Panc1 (cell line): ENCODE results near the gene SARS2.

Experiments
- POLR2AphosphoS5 ChIP-seq: IDR thresholded peaks from 2 replicates; pipeline ENCODE4 v1.6.1; 2012; ENCODE audit warnings: mild to moderate bottlenecking, low read depth, low read length, moderate library complexity
- SIN3A ChIP-seq: IDR thresholded peaks from 2 replicates; pipeline ENCODE4 v1.6.1; 2012; ENCODE audit warnings: low read depth, mild to moderate bottlenecking, low read length, moderate library complexity, borderline replicate concordance; ENCODE audit not compliant: insufficient read depth
- TF ChIP-seq, protein P1 (sequence below): fragments of 450-650 bp; IDR thresholded peaks from 2 replicates; pipeline ENCODE4 v1.5.1; 2017; ENCODE audit warnings: mild to moderate bottlenecking

DNA sequence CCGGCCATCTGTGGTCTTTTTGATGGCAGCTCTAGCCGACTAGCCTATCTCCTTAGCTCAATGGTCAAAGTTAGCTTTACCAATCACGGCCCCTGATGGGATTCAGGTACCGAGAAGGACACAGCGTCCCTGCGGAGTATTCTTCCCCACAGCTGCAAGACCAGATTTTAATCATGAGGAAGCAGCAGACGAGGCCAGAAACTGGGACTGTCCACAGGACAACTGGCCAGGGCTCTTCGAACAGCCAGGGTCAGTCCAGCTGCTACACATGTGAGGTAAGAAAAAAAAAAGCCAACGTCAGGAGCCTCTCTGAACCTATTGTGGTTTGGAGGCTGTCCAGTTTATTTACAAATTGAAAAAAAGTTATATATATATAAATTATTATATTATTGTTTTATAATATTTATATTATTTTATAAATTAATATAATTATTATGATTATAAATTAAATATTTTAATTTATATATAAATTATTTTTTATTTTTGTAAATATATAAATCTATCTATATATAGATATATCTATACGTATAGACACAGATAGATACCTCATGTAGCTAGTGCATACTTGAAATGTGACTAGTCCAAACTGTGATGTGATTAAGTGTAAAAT is 63.3 kb downstream of the SARS2 start:
- TF ChIP-seq SIN3A (no peak), POLR2AphosphoS5 (no peak)
- TF ChIP-seq, protein P1, sequence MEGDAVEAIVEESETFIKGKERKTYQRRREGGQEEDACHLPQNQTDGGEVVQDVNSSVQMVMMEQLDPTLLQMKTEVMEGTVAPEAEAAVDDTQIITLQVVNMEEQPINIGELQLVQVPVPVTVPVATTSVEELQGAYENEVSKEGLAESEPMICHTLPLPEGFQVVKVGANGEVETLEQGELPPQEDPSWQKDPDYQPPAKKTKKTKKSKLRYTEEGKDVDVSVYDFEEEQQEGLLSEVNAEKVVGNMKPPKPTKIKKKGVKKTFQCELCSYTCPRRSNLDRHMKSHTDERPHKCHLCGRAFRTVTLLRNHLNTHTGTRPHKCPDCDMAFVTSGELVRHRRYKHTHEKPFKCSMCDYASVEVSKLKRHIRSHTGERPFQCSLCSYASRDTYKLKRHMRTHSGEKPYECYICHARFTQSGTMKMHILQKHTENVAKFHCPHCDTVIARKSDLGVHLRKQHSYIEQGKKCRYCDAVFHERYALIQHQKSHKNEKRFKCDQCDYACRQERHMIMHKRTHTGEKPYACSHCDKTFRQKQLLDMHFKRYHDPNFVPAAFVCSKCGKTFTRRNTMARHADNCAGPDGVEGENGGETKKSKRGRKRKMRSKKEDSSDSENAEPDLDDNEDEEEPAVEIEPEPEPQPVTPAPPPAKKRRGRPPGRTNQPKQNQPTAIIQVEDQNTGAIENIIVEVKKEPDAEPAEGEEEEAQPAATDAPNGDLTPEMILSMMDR = no peak
